CD4-positive, alpha-beta T cell treated with Interleukin-15 for 1 hour (primary cell): ENCODE measurements around the gene CMC1.
A peak's percentile ranks its signal among the peaks of the same experiment; 100 is the strongest.
"Not testable (repeated sequence)": the region's sequence is repeated elsewhere in the genome, so short reads cannot be mapped to it uniquely, and the experiment has no call there.

Experiments
- DNase-seq: peaks from one replicate; pipeline ENCODE4 v3.0.0-alpha.2; 2020

The CMC1 gene, protein sequence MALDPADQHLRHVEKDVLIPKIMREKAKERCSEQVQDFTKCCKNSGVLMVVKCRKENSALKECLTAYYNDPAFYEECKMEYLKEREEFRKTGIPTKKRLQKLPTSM

DNA sequence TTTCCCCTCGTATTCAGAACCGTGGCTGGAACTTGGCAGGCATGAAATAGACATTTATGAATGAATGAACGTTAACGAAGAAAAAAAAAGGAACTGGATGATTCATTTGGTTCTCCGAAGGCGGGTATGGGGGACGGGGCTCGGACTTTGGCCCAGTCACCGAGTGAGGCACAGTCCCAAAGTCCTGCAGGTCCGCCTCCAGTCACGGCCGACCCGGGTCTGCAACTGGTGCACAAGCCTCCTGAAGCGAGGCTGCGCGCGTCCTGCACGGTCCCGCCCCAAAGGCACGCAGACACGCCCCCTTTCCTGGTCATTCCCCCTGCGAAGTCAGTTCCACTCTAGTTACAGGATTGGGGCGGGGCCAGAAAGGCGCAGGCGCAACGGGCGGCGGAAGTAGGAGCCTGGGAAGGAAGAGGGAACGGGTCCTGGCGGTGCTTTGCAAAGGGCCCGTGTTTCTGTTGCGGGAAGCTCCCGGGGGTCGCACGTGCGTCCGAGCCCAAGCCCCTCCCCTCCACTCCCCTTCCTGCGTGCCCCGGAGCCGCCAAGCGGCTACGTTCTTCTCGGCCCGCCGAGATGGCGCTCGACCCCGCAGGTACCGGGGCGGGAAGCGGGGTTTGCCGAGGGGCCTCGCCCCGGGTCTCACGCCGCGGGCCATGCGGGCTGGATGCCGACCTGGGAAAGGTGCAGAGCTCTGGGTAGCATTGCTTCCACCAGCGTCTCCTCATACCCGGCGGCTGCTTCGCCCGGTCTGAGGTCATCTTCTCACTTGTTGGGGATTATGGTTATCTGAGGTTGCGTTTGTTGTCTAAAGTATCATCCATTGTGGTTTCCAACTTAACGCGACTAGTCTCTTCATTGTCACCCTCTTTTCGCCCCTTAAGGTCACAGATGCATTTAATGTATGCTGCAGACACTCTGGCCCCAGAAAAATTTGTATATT lies at the start of gene CMC1:
Gene CMC1 (plus strand): TSS at position 399 of the 940 bp plus-strand sequence. CDS start 175 bp downstream, at position 574.
- peak; percentile 89 for DNase-seq

DNA sequence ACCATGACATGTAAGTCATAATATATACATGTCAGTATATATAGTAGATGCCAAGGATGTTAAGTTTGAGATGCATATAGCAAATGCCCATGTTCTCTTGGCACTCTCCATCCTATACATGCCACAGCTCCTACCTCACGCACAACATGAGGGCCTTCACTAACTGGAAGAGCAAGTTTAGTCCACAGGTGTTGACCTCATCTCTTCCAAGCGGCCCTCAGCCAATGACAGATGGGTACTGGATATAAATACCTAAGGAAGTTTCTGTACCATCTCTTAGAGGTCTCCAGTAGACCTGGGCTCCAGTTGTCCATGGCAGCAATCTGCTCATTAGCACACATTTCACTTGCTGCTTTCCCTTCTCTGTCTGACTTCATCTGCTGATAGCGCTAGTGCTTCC lies 43.3 kb upstream of the CMC1 start:
- DNase-seq = no peak

DNA sequence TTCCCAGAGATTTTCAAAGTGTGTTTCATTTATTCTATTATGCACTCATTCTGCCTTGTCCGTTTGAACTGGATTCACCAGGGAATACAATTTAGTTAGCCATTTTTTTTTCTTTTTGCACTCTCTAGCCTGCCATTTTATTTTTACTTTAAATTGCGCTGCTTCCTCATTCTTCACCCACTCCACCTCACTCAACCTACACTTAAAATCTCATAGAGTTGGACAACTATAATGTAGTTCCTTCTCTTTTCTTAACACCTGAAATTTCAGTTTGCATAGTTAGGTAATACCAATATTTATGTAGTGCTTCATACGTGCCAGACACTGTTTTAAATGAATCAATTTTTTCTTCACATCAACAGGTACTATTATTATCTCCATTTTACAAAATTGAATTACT lies 42.4 kb upstream of the CMC1 start:
- DNase-seq = no peak

DNA sequence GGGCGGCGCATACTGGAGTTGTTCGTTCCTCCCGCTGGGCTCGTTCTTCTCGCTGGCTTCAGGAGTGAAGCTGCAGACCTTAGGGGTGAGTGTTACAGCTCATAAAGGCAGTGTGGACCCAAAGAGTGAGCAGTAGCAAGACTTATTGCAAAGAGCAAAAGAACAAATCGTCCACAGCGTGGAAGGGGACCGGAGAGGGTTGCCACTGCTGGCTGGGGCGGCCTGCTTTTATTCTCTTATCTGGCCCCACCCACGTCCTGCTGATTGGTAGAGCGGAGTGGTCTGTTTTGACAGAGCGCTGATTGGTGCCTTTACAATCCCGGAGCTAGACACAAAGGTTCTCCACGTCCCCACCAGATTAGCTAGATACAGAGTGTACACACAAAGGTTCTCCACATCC lies 41.8 kb upstream of the CMC1 start:
- DNase-seq = not testable (repeated sequence)

DNA sequence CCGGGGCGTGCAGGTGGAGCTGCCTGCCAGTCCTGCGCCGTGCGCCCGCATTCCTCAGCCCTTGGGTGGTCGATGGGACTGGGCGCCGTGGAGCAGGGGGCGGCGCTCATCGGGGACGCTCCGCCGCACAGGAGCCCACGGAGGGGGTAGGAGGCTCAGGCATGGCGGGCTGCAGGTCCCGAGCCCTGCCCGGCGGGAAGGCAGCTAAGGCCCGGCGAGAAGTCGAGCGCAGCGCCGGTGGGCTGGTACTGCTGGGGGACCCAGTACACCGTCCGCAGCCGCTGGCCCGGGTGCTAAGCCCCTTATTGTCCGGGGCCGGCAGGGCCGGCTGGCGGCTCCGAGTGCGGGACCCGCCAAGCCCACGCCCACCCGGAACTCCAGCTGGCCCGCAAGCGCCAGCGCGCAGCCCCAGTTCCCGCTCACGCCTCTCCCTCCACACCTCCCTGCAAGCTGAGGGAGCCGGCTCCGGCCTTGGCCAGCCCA lies 41.0 kb upstream of the CMC1 start:
- DNase-seq = not testable (repeated sequence)

DNA sequence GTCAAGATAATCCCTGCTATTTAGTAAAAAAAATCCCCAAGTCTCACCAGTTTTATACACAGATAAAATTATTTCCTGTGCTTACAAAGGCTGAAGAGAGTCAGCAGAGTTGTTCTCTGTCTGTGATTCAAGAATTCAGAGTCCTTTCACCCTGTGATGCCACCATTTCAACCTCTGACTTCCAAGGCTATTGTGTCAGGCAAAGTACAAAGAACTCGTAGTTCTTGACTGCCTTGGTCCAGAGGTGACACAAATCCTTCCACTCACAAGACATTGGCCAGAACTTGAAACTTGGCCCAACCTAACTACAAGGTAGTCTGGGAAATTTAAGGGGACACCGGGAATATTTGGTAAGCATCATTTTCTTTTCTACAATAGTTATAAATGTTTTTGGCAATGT lies 34.9 kb upstream of the CMC1 start:
- no peak for DNase-seq

DNA sequence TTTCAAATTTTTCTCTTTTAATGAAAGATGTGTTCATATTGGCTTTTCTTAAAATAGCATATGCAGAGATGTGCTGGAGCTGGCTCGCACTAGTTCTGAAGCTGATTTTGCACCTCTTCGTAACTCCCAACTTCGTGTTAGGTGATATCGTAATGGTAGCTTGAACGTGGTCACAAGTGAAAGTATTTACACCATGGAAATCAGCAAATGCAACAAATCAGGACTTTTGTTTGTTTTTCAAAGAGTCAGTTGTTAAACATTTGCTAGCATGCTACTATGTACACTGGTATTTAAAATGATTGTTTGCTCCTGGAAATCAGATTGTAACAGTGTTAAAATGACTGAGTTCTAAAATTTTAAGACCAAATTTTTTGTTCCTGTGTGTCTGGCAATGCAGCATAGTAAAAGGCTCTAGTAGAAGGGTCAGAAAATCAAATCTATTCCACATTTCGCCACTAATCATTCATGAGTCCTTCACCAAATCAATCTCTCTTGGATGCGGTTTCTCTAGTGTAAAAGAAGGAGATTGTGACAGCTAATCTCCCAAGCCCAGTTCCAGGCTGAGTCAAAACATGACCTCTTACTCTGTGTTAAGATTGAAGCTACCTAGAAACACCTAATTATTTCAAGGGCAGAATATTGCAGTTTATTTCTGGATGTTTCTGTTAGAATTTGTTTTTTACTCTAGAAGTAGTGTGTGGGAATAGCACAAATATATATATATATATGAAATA lies 34.3 kb upstream of the CMC1 start:
- no peak for DNase-seq

DNA sequence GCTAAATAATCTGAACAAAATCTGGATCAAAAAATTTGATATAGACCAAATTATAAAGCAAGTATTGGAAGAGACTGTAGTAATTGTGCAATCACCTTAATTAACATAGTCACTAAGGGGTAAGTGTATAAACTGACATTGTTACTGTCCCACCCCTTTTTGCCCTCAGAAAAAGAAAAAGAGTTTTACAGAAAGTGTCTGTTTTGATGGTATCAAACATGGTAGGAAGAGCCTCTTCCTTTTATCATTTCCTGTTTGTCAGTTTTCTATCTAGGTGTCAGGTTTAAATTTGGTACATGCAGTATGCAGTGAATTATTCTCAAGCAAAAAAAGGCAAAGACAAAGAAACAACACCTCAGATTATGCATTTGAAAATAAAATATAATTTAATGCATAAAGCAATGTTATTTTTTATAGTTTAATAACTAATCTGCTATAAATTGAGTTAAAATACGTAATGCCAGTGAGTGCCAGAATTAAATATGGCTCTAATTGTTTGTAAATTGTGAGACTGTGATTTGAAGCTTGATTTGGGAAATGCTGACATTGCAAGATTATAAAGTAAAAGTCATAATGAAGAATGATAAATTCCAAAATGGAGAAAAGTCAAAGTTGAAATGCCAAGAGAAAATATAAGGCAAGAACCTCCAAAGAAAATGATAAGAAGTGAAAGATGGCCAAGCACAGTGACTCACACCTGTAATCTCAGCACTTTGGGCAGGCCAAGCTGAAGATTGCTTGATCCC lies 30.3 kb upstream of the CMC1 start:
- no peak for DNase-seq

DNA sequence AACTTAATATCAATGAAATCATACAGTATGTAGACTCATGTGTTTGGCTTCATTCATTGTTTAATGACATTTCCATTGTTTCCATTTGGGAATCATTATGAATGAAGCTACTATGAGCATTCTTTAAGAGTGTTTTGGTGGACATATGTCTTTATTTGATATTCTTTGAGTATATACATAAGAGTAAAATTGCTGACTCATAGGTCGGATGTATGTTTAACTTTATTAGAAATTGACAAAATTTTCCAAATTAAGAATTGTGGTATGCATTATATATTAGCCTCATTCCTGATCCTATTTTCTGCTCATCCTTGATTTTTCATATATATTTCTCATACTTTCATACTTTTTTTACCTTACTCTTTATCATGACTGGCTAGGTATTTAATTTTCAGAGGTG lies 28.7 kb upstream of the CMC1 start:
- no peak for DNase-seq

DNA sequence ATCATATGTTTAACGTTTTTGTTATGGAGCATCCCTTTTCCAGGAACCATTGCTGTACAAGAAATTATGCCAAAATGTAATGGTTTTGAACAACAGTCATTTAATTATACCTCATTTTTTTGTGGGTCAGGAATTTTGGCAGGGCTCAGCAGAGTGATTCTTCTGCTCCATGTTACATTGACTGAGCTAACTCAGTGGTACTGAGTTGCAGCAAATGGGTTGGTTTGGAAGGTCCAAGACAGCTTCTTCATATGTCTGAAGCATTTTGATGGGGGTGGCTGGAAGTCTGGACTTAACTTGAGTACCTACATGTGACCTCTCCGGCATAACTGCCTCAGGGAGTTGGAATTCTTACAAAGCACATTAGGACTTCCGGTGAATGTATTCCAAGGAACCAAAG lies 26.0 kb upstream of the CMC1 start:
- DNase-seq = no peak

DNA sequence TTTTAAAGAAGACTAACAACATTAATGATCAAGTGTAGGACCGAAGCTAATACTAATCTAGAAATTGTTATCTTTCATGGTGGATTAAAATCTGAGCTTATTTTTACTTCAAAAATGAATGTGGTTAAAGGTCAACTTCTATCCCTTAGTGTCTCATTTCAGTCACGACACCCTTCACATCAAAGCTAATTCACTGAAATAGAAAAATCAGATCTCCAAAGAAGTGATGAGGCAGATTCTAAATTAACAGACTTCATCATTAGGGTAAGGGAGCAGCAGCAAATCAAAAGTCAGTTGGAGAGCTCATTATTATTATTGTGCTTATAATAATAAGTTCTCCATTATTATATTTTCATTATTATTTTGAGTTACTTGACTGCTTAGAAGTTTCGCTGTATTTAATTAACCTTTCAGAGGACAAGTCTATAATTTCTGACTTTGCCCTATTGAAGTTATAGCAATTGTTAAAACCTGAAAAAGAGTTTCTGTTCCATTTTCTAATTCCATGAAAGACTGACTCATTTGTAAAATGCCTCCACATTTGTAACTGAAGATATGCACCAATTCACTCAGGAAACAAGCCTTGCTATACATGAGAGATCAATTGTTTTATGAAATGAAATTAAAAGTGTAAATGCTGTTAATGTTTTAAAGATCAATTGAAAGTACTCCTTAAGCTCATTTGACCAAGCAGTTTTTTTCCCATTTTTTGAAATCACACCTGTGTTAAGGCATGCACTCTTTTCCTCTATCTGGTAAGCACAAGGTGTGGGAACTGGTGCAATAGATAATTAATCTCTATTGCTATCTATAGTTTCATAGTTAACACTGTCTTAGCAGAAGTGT lies 23.1 kb upstream of the CMC1 start:
- DNase-seq = no peak

DNA sequence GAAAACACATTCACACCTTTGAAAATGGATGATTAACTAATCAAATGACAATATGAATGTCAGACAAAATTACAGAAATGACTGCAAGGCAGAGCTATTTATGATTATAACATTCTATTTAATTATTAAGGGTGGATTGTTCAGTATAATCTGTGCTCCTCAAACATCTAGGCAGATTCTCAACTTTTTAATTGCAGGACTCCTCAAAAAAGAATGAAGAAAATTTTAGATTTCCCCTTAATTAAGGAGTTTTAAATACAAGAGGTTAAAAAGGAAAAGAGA lies 22.6 kb upstream of the CMC1 start:
- DNase-seq = no peak

DNA sequence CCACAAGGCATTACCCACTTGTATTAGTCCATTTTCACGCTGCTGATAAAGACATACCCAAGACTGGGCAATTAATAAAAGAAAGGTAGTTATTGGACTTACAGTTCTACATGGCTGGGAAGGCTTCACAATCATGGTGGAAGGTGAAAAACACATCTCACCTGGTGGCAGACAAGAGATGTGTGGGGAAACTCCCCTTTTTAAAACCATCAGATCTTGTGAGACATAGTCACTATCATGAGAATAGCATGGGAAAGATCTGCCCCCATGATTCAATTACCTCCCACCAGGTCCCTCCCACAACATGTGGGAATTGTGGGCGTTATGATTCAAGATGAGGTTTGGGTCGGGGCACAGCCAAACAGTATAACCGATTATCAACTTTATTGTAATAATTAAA lies 17.0 kb upstream of the CMC1 start:
- DNase-seq = no peak

DNA sequence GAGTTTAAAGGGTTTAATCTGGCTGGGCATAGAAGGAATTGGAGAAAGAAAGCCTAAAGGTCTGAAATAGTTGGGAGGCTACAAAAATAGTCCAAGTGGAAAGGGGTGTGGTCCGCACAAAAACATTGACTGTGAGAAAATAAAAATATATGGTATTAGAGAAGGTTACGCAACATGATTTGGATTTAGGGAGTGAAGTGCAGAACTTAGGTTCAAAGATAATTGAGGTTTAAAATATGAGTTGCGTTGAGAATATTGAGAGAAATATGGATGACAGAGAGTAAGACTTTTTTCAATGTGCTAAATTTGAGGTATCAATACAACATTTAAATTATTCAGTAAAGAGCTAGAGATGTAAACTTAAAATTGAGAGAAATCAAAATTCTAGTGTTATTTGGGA lies 15.4 kb upstream of the CMC1 start:
- no peak for DNase-seq

DNA sequence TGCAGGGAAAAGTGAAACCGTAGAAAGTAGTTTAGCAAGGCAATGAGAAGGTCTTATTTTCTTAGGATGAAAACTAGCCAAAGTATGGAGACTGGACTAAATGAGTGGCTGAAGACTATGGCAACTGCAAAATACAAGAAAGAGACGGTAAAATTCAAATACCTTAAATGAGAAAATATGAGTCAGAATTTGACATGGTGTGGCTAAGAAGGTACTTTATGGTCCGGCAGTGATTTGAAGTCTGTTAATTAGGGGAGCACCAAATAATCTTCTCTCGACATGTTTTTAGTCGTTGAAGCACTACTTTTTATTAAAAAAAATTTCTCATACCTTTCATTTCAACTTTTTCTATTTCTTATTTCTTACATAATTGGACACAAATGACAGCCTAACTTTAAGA lies 12.8 kb upstream of the CMC1 start:
- DNase-seq = no peak

DNA sequence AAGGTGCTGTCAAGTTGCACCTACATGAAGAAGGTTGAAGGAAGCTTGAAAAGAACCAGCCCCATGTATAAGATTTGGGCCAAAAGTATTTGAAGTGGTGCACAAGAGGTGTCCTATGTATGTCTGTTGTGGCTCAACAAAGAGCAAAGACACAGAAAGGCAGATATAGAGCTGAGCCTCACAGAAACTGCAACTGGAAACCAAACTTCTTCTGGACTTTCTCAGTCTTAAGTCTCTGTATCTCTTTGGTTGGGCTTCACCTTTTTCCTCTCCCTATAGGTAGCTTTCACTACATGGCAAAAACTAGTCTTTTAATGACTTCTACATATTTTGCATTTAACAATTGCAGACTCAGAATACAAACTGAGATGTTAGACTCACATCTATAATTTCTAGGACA lies 8.8 kb upstream of the CMC1 start:
- no peak for DNase-seq

DNA sequence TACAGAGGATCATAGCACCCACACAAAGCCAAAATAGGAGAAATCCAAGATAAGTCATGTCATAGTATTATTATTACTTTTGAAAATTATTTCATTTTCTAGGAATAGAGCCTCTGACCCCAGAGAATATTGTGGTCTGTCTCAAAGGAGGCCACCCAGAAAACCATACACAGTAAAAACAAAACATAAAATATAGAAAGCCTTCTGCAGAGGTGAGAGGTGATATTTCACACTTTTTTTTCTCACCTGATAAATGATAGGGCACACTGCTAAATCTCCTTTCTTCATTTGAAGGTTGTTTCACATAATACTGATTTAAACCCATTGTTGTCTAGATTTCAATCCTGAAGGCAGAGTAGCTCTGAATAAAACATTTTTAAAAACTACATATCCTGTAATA lies 7.0 kb upstream of the CMC1 start:
- no peak for DNase-seq

DNA sequence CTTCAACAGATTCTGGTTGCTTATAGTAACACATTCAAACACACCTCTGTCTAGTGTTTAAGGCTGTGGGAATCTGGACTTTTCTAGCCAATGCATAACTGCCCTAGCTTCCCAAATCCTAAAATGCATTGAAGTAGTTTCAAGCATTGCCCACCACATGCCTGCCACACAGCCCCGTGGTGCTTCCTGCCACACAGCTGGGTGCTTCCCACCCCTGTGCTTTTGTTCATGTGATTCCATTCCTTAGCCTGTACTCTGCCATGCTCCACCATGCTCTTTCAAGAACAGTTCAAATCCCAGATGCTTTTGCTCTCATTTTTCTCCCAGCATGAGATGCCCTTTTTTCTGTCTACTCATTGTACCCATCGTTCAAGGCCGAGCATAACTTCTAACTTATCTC lies 2.3 kb upstream of the CMC1 start:
- DNase-seq = no peak

DNA sequence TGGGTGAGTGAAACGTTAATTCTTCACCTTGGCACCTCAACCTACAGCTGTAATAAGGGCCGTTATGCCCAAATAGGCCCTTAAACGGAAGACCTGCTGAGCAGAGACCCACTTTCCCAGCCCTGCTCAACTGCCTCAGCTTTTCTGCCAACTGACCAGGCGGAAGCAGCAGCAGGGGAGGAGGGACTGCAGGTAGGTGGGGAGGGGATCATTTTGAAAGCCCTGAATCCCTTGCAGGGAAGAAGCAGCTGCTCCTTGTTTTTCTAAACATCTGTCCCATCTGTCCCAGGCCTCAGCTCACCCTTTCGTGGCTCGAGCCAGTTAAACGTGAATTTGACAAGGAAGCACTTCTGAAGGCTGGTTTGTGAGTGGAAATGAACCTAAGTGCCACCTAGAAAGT lies 978 bp upstream of the CMC1 start:
- DNase-seq = no peak

DNA sequence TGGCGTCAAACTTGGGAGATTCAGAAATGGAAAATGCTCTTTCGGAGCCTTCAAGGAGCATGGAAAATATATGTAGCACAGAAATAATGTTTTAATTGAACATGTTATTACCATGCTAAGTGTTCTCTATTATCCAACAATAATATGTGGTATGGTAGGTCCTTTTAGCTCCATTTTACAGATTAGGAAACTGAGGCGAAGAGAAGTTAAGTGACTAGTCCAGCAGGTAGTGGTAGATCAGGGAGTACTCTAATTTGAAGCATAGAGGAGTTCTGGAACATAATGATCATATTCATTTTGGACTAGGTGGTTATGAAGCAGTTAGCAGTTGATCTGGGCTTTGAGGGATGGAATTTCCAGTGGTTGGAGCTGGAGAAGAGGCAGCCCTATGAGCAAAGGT lies 1.1 kb downstream of the CMC1 start:
- DNase-seq = no peak

DNA sequence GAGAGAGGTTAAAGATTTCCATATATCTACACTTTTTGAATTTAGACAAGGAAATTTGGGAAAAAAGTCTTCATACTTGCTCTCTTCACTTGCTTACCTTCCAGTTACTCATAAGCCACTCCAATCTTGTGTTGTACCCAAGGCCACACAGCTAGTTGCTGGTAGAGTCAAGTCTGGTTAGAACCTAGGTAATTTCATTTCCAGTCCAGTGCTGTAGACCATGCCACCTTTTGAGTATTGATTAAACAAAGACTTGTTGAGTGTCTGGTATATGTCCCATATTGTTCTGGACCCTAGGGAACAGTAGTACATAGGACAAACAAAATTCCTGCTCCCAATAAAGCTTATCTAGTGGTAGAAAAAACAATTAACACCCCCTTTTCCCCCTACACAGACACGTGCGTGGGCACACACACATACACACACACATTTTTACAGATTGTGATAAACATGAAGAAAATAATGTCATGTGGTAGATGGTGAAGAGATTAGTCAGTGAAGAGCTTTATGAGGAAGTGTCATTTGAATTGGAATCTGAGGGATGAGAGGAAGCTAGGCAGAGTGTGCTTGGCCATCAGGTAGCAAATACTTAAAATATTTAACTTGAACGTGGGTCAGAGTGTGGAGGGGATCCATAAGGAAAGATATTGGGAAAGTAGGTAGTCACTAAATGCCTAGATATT lies 2.1 kb downstream of the CMC1 start:
- DNase-seq = no peak

DNA sequence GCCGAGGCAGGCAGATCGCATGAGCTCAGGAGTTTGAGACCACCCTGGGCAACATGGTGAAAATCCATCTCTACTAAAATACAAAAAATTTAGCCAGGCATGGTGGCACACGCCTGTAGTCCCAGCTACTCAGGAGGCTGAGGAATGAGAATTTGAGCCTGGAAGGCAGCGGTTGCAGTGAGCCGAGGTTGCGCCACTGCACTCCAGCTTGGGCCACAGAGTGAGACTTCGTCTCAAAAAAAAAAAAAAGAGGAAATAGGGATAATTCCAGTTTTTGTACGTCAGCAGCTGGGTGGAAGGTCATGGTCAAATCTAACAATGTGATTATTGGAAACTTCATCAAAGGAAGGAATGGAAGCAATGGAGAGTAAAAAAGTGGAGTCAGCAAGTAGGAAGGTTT lies 3.1 kb downstream of the CMC1 start:
- DNase-seq = no peak
